Measurements from ENCODE around the gene TNK1.
A peak's percentile ranks its signal among the peaks of the same experiment; 100 is the strongest.

The TNK1 gene

DNA sequence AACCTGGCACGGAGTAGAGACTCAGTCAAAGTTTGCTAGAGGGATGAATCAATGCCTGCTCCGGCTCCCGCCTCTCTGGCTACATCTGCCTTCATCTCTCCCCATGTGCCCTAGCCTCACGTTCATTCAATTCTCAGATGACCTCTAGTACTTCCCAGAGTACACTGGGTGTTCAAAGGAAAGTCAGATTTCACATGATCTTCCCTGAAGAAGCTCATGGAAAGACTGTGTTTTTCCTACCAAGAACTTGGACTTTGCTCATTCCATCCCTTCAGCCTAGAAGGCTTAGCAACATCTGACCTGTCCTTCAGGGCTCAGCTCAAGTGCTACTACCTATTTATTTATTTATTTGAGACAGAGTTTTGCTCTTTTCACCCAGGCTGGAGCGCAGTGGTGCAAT lies 11.1 kb upstream of the TNK1 start:
- Mint-ChIP-seq H3K36me3 (no peaks in the 10 kb centered on the region), H3K27me3 (no peaks in the 10 kb centered on the region)

GRCh38 chr17:7370853-7371252 lies 10.0 kb upstream of the TNK1 start:
- H3K36me3 Mint-ChIP-seq, result no peaks in the 10 kb centered on the region
- no peak overlapping the region for H3K4me3 Mint-ChIP-seq
- H3K27ac Mint-ChIP-seq, result no peak overlapping the region
- no peaks in the 10 kb centered on the region for H3K9me3 Mint-ChIP-seq
- no peaks in the 10 kb centered on the region for H3K4me1 Mint-ChIP-seq
- no peaks in the 10 kb centered on the region for H3K27me3 Mint-ChIP-seq

More for the DNA sequence above, 11.1 kb upstream of the TNK1 start:
- H3K4me1 Mint-ChIP-seq, result no peaks in the 10 kb centered on the region
- H3K4me3 Mint-ChIP-seq, result no peak overlapping the region
- H3K27ac Mint-ChIP-seq, result no peak overlapping the region
- no peaks in the 10 kb centered on the region for H3K9me3 Mint-ChIP-seq

- peaks cover 7% of the 10 kb centered on the region for H3K27me3 Mint-ChIP-seq
- no peaks in the 10 kb centered on the region for H3K9me3 Mint-ChIP-seq
- no peak overlapping the region for H3K27ac Mint-ChIP-seq
- no peak overlapping the region for H3K4me3 Mint-ChIP-seq
- peaks cover 1% of the 10 kb centered on the region for H3K36me3 Mint-ChIP-seq
- H3K4me1 Mint-ChIP-seq, result no peaks in the 10 kb centered on the region
Observed at GRCh38 chr17:7374353-7374752, 6.5 kb upstream of the TNK1 start.

DNA sequence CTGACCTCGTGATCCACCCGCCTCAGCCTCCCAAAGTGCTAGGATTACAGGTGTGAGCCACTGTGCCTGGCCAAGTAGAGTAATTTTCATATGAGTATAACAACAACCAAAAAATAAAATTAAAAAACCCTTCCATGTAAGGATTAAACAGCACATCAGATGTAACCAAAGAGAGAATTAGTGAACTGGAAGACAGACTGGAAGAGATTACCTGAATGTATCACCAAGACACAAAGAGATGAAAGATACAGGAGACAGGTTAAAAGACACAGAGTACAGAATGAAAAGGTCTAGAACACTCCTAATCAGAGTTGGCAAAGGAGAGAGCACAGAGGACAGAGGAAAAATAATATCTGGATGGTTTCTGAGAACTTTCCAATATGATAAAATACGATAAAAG lies 1.8 kb upstream of the TNK1 start:
- no peak overlapping the region for H3K4me3 Mint-ChIP-seq
- no peak overlapping the region for H3K27ac Mint-ChIP-seq
- no peaks in the 10 kb centered on the region for H3K4me1 Mint-ChIP-seq
- peaks cover 28% of the 10 kb centered on the region for H3K27me3 Mint-ChIP-seq
- H3K9me3 Mint-ChIP-seq, result no peaks in the 10 kb centered on the region
- H3K36me3 Mint-ChIP-seq, result peaks cover 1% of the 10 kb centered on the region

GRCh38 chr17:7380321-7380720 lies 568 bp upstream of the TNK1 start:
- peaks cover 5% of the 10 kb centered on the region for H3K4me1 Mint-ChIP-seq
- H3K27ac Mint-ChIP-seq, result no peak overlapping the region
- H3K36me3 Mint-ChIP-seq, result peaks cover 1% of the 10 kb centered on the region
- peaks cover 28% of the 10 kb centered on the region for H3K27me3 Mint-ChIP-seq
- H3K9me3 Mint-ChIP-seq, result no peaks in the 10 kb centered on the region
- no peak overlapping the region for H3K4me3 Mint-ChIP-seq

- Mint-ChIP-seq H3K9me3 (no peaks in the 10 kb centered on the region), H3K27me3 (peaks cover 25% of the 10 kb centered on the region), H3K27ac (no peak overlapping the region), H3K4me3 (no peak overlapping the region), H3K4me1 (peaks cover 5% of the 10 kb centered on the region), H3K36me3 (no peaks in the 10 kb centered on the region)
Observed at GRCh38 chr17:7382901-7383300, 2.0 kb downstream of the TNK1 start.

DNA sequence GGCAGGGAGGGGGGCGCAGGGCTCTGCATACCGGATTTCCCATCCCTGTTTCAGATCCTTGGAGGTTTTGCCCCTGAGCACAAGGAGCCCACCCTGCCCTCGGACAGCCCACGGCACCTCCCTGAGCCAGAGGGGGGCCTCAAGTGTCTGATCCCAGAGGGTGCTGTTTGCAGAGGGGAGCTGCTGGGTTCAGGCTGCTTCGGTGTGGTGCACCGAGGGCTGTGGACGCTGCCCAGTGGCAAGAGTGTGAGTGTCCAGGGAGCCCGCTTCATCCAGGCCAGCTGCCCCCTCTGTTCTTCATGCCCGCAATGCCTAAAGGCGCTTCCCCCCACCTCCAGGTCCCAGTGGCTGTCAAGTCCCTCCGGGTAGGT lies 2.5 kb downstream of the TNK1 start:
- peaks cover 25% of the 10 kb centered on the region for H3K27me3 Mint-ChIP-seq
- peaks cover 5% of the 10 kb centered on the region for H3K4me1 Mint-ChIP-seq
- H3K4me3 Mint-ChIP-seq, result peak overlapping the region; percentile 33
- no peaks in the 10 kb centered on the region for H3K9me3 Mint-ChIP-seq
- no peak overlapping the region for H3K27ac Mint-ChIP-seq
- H3K36me3 Mint-ChIP-seq, result no peaks in the 10 kb centered on the region

- H3K27ac Mint-ChIP-seq, result peak overlapping the region; percentile 79
- peak overlapping the region; percentile 83 for H3K4me3 Mint-ChIP-seq
- peaks cover 25% of the 10 kb centered on the region for H3K27me3 Mint-ChIP-seq
- H3K36me3 Mint-ChIP-seq, result no peaks in the 10 kb centered on the region
- no peaks in the 10 kb centered on the region for H3K9me3 Mint-ChIP-seq
- H3K4me1 Mint-ChIP-seq, result peaks cover 5% of the 10 kb centered on the region
Observed at GRCh38 chr17:7383742-7384488, 3.0 kb downstream of the TNK1 start.

DNA sequence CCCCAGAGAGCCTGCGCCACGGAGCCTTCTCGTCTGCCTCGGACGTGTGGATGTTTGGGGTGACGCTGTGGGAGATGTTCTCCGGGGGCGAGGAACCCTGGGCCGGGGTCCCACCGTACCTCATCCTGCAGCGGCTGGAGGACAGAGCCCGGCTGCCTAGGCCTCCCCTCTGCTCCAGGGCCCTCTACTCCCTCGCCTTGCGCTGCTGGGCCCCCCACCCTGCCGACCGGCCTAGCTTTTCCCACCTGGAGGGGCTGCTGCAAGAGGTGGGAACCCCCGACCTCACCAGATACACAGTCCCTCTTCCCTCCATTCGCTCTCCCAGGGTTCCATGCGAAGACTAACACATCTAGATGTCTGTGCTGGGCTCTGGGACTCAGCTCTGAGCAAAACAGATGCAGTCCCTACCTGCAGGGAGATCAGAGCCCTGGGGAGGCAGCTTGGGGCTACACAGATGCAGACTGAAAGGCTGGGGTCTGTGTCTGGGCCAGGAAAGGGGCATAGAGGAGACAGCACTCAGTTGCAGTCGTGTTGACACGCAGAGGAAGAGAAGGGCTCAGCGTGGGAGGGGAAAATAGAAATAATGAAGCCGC lies 3.7 kb downstream of the TNK1 start:
- peaks cover 18% of the 10 kb centered on the region for H3K27me3 Mint-ChIP-seq
- H3K9me3 Mint-ChIP-seq, result no peaks in the 10 kb centered on the region
- H3K36me3 Mint-ChIP-seq, result no peaks in the 10 kb centered on the region
- H3K4me1 Mint-ChIP-seq, result peaks cover 5% of the 10 kb centered on the region
- H3K4me3 Mint-ChIP-seq, result peak overlapping the region; percentile 83
- peak overlapping the region; percentile 79 for H3K27ac Mint-ChIP-seq

GRCh38 chr17:7388856-7389255 lies 8.0 kb downstream of the TNK1 start:
- no peak overlapping the region for H3K4me3 Mint-ChIP-seq
- H3K36me3 Mint-ChIP-seq, result no peaks in the 10 kb centered on the region
- peaks cover 31% of the 10 kb centered on the region for H3K4me1 Mint-ChIP-seq
- H3K27me3 Mint-ChIP-seq, result no peaks in the 10 kb centered on the region
- no peak overlapping the region for H3K27ac Mint-ChIP-seq
- H3K9me3 Mint-ChIP-seq, result no peaks in the 10 kb centered on the region

GRCh38 chr17:7389924-7390910 lies 9.3 kb downstream of the TNK1 start:
- no peaks in the 10 kb centered on the region for H3K9me3 Mint-ChIP-seq
- no peak overlapping the region for H3K4me3 Mint-ChIP-seq
- H3K36me3 Mint-ChIP-seq, result no peaks in the 10 kb centered on the region
- H3K27me3 Mint-ChIP-seq, result no peaks in the 10 kb centered on the region
- peaks cover 33% of the 10 kb centered on the region for H3K4me1 Mint-ChIP-seq
- H3K27ac Mint-ChIP-seq, result no peak overlapping the region

- Mint-ChIP-seq H3K27me3 (no peaks in the 10 kb centered on the region), H3K27ac (no peak overlapping the region), H3K4me3 (no peak overlapping the region), H3K4me1 (peaks cover 37% of the 10 kb centered on the region), H3K36me3 (no peaks in the 10 kb centered on the region), H3K9me3 (no peaks in the 10 kb centered on the region)
Observed at GRCh38 chr17:7391307-7391706, 10.4 kb downstream of the TNK1 start.

DNA sequence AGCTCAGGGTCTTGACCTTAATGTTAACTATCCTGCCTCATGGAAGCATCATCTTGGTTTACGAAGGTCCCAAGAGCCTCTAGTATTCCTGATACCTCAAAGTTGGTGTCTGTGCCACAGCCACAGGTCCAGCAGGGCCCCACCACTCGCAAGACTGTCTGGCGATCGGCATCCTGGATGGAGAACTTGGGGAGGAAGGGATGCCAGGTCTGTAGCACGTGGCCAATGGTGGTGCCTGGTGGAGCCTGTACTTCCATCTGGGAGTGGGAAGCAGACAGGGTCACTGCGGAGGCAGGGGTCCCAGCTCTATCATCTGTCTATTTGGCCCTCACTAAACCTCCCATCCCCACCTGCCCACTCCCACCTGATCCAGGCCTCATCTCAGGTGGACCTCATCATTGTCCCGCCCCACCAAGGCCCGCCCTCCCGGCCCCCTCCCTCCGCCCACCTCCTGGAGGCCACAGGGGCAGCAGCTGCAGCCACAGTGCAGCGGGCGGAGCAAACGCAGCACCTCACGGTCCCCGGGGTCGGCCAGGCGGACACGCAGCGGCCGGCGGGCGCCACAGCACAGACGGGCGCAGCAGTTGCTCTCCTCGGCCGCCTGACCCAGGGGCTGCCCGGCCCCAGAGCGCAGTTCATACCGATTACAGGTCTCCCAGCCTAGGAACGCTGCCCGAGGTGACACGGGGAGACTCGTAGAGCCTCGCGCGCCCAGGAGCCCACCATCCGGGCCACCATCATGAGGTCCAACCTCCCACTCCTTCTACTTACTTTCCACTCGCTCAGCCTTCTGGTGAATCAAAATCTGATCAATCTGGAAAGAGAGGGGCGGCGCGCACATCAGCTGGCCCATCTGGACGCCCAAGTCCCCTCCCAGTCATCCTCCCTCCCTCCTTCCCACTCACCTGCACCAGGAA lies 12.1 kb downstream of the TNK1 start:
- Mint-ChIP-seq H3K27me3 (no peaks in the 10 kb centered on the region), H3K4me1 (peaks cover 37% of the 10 kb centered on the region), H3K4me3 (peak overlapping the region; percentile 94), H3K9me3 (no peaks in the 10 kb centered on the region), H3K27ac (peak overlapping the region; percentile 30), H3K36me3 (no peaks in the 10 kb centered on the region)

DNA sequence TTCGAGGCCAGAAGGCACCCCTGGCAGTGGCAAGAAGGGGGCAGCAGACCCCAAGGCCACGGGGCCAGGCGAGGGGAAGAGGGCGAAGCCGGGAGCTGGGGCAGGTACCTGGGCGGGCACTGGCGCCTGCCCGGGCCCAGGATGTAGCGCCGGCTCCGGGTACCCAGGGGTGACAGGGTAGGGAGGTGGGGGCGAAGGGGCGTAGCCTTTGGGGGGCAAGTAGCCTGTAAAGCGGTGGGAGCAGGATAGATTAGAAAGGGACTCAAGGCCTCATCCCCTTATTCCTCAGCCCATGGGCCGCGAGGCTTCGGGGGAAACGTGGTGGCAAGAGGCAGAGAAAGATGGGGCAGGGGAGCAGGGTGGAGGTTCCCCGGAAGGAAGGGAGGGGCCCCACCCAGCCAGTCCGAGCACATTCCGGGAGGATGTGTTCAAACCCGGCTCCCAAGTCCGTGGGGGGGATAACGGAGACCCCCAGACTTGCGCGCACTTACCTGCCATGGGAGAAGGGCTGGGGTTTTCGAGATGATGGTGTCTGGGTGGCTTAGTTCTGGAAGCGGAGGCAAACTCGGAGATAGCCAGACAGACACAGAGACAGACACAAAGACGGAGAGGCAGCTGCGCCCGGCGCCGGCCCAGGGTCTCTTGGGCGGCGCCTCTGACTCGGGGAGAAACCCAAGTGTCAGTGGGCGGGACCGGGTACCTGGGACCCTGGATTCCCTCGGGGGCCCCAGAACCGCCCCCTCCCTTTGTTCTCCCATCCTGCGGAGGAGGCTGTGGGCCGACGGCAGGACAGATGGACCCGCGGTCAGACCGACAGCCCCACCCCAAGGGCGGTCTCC lies 12.9 kb downstream of the TNK1 start:
- H3K36me3 Mint-ChIP-seq, result no peaks in the 10 kb centered on the region
- H3K27me3 Mint-ChIP-seq, result no peaks in the 10 kb centered on the region
- peak overlapping the region; percentile 76 for H3K27ac Mint-ChIP-seq
- no peaks in the 10 kb centered on the region for H3K9me3 Mint-ChIP-seq
- peak overlapping the region; percentile 94 for H3K4me3 Mint-ChIP-seq
- H3K4me1 Mint-ChIP-seq, result peaks cover 37% of the 10 kb centered on the region
